Neural cell (in vitro differentiated cells): ENCODE results near the gene KCNQ5.

Source experiments
- CTCF ChIP-seq: fragments of 450-650 bp; IDR thresholded peaks from 2 replicates; pipeline ENCODE4 v1.5.1; 2014; ENCODE audit warnings: antibody characterized with exemption, mild to moderate bottlenecking, moderate library complexity; ENCODE audit not compliant: poor library complexity, severe bottlenecking
- EZH2 ChIP-seq: fragments of 200-600, 300-800 bp; shearing (Covaris generic), sonication (generic); IDR thresholded peaks from 2 replicates; pipeline ENCODE4 v1.6.1; 2014; ENCODE audit warnings: antibody characterized with exemption, low read length, borderline replicate concordance, mild to moderate bottlenecking; ENCODE audit not compliant: insufficient read depth, poor library complexity, severe bottlenecking
- POLR2AphosphoS5 ChIP-seq: IDR thresholded peaks from 2 replicates; pipeline ENCODE4 v1.6.1; 2012
- REST ChIP-seq: IDR thresholded peaks from 2 replicates; pipeline ENCODE4 v1.6.1; 2012; ENCODE audit warnings: borderline replicate concordance
- SMC3 ChIP-seq: fragments of 450-650 bp; conservative IDR thresholded peaks from 2 replicates; pipeline ENCODE4 v1.6.1; 2014; ENCODE audit warnings: antibody characterized with exemption, mild to moderate bottlenecking, moderate library complexity; ENCODE audit not compliant: poor library complexity

- TF ChIP-seq EZH2 (no peak), POLR2AphosphoS5 (no peak), CTCF (no peak), REST (no peak), SMC3 (no peak)
These were observed 228.2 kb downstream of the KCNQ5 start for GRCh38 chr6:72850040-72850439.
